Suprapubic skin (tissue), 4 donors: ENCODE data around the gene OR2T12. TPM values are rescaled to one million over a fixed set of nuclear protein-coding genes. Genes with fewer than 3 reads are reported as not detected.
"Not testable (repeated sequence)": the region's sequence is repeated elsewhere in the genome, so short reads cannot be mapped to it uniquely, and the experiment has no call there.

Source experiments
- DNase-seq, 2 donors: peaks; one replicate each; pipeline ENCODE4 v3.0.0-alpha.2; 2019; ENCODE audit warnings: low spot score in 2 of 2
- H3K27ac ChIP-seq: fragments of 200-600 bp; sonication (generic); one replicate; pipeline ENCODE4 v1.5.1; 2019
- H3K27me3 ChIP-seq: fragments of 200-600 bp; sonication (generic); one replicate; pipeline ENCODE4 v1.5.1; 2019
- H3K36me3 ChIP-seq: fragments of 200-600 bp; sonication (generic); one replicate; pipeline ENCODE4 v1.5.1; 2019
- H3K4me1 ChIP-seq: fragments of 200-600 bp; sonication (generic); one replicate; pipeline ENCODE4 v1.5.1; 2019
- H3K4me3 ChIP-seq: fragments of 200-600 bp; sonication (generic); one replicate; pipeline ENCODE4 v1.5.1; 2019; ENCODE audit warnings: mild to moderate bottlenecking
- H3K9me3 ChIP-seq: fragments of 200-600 bp; sonication (generic); one replicate; pipeline ENCODE4 v1.5.1; 2019
- EP300 ChIP-seq: sonication (generic); formaldehyde crosslinking; IDR thresholded peaks from one replicate; pipeline ENCODE4 v1.6.1; 2017; ENCODE audit warnings: antibody characterized with exemption
- POLR2A ChIP-seq, 2 donors: fragments of 450-650 bp; IDR thresholded peaks; one replicate each; pipeline ENCODE4 v1.6.1; 2017; ENCODE audit warnings: antibody characterized with exemption in 2 of 2, mild to moderate bottlenecking in 2 of 2, moderate library complexity in 2 of 2
- POLR2AphosphoS5 ChIP-seq, 3 donors: sonication (generic); formaldehyde crosslinking; IDR thresholded peaks; one replicate each; pipeline ENCODE4 v1.6.1; 2017; ENCODE audit warnings: antibody characterized with exemption in 3 of 3
- WGBS: methylation state at CpG from one replicate; pipeline ENCODE4 v1.1.5; 2018; 5-methylcytosine and 5-hydroxymethylcytosine counted together
- total RNA-seq, 4 donors: library from RNA; depleted of rRNA; stranded (reverse); fragments of >200 nt; gene quantifications; one replicate each; pipeline ENCODE4 v1.1.0, GENCODE V29; 2016
- TF ChIP-seq, protein P1 (sequence below), 2 donors: fragments of 200-600 bp in 1 of 2; fragments of 450-650 bp in 1 of 2; sonication (generic) in 1 of 2; IDR thresholded peaks; one replicate each; pipeline ENCODE4 v1.5.1; 2016 to 2019; ENCODE audit warnings: antibody characterized with exemption in 2 of 2, mild to moderate bottlenecking in 1 of 2, moderate library complexity in 1 of 2

OR2T12 gene, protein sequence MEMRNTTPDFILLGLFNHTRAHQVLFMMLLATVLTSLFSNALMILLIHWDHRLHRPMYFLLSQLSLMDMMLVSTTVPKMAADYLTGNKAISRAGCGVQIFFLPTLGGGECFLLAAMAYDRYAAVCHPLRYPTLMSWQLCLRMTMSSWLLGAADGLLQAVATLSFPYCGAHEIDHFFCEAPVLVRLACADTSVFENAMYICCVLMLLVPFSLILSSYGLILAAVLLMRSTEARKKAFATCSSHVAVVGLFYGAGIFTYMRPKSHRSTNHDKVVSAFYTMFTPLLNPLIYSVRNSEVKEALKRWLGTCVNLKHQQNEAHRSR
- not detected for total RNA-seq

DNA sequence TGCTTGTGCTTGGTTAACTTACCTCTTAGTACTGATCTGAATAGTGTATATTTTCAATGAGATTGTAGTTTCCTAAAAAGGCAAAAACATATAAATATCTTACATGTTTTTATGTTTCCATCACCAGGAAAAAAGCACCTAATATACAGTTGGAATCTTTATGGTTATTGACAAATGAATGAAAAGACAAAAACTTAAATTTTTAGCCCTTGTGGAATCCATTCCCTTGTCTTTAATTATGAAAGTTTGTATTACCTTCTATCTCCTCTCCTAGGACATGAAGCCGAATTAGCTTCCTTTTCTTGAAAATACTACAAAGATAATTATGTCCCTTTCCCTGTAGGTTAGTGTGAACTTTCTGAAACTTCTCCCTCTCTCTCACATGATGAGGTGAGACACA lies at the start of gene OR2T12:
Gene OR2T12 (minus strand): TSS at position 101 of the 400 bp plus-strand sequence. CDS start 7,846 bp downstream, outside the sequence.
- WGBS, result 88% methylated on average over 1 of the region's 1 CpG
- TF ChIP-seq, protein P1, sequence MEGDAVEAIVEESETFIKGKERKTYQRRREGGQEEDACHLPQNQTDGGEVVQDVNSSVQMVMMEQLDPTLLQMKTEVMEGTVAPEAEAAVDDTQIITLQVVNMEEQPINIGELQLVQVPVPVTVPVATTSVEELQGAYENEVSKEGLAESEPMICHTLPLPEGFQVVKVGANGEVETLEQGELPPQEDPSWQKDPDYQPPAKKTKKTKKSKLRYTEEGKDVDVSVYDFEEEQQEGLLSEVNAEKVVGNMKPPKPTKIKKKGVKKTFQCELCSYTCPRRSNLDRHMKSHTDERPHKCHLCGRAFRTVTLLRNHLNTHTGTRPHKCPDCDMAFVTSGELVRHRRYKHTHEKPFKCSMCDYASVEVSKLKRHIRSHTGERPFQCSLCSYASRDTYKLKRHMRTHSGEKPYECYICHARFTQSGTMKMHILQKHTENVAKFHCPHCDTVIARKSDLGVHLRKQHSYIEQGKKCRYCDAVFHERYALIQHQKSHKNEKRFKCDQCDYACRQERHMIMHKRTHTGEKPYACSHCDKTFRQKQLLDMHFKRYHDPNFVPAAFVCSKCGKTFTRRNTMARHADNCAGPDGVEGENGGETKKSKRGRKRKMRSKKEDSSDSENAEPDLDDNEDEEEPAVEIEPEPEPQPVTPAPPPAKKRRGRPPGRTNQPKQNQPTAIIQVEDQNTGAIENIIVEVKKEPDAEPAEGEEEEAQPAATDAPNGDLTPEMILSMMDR (IDR thresholded peaks at IDR 0.05), result no peak
- no peak for TF ChIP-seq EP300
- TF ChIP-seq POLR2AphosphoS5 (IDR thresholded peaks at IDR 0.05), result no peak
- no peak for TF ChIP-seq POLR2A (IDR thresholded peaks at IDR 0.05)
- no peak within 1 kb of the TSS for H3K4me3 ChIP-seq
- H3K36me3 ChIP-seq, result no peaks in the 10 kb centered on the region
- no peaks in the 10 kb centered on the region for H3K4me1 ChIP-seq
- DNase-seq, result no peak
- H3K27me3 ChIP-seq, result no peaks in the 10 kb centered on the region
- H3K27ac ChIP-seq, result no peak within 1 kb of the TSS
- peaks cover 6% of the 10 kb centered on the region for H3K9me3 ChIP-seq

DNA sequence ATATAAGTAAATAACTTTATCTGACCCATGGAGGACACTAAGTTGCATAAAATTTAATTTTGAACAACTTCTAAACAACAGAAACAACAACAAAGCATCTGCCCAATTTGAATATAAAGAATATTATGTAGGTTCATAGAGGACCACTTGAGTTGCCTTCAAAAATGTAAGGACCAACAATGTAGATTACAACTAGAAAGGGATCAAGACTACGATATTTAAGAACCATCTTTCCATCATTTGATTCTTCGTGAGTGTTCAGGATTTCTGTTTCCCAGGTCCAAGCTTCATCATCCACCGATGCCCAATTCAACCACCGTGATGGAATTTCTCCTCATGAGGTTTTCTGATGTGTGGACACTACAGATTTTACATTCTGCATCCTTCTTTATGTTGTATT lies 45.3 kb upstream of the OR2T12 start, which contains the start of gene OR14C36:
Gene OR14C36 (plus strand): TSS at position 301 of the 400 bp plus-strand sequence. CDS start 0 bp downstream, at position 301.
- Histone ChIP-seq H3K4me1 (no peaks in the 10 kb centered on the region), H3K27me3 (no peaks in the 10 kb centered on the region), H3K9me3 (no peaks in the 10 kb centered on the region), H3K27ac (no peak within 1 kb of the TSS), H3K36me3 (no peaks in the 10 kb centered on the region), H3K4me3 (no peak within 1 kb of the TSS)
- TF ChIP-seq POLR2AphosphoS5 (IDR thresholded peaks at IDR 0.05) (no peak), POLR2A (IDR thresholded peaks at IDR 0.05) (no peak), EP300 (no peak)
- TF ChIP-seq, protein P1 (IDR thresholded peaks at IDR 0.05), result no peak
- 69% methylated on average over 4 of the region's 4 CpGs for WGBS
- DNase-seq, result no peak

DNA sequence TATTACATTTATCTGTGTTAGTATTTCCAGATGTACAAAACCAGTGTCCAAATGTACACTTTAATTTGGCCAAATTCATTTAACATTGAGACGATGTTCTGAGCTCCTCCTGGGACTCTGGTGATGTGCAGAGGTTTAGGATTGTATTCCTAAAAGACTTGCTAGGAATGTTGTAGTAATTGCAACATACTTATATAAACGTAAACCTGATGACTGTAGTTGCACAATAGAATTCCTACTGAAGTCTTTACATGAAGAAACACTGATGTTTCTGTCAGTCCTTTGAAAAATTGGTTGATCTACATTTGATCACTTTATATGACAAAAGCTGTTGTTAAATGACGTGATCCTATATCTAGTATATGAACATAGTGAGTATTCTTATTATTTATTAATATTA lies 40.2 kb upstream of the OR2T12 start:
- no peaks in the 10 kb centered on the region for H3K36me3 ChIP-seq
- H3K9me3 ChIP-seq, result no peaks in the 10 kb centered on the region
- H3K4me1 ChIP-seq, result no peaks in the 10 kb centered on the region
- 49% methylated on average over 3 of the region's 3 CpGs for WGBS
- H3K4me3 ChIP-seq, result no peak overlapping the region
- no peaks in the 10 kb centered on the region for H3K27me3 ChIP-seq
- TF ChIP-seq POLR2A (IDR thresholded peaks at IDR 0.05) (no peak), EP300 (no peak), POLR2AphosphoS5 (IDR thresholded peaks at IDR 0.05) (no peak)
- TF ChIP-seq, protein P1 (IDR thresholded peaks at IDR 0.05), result no peak
- no peak overlapping the region for H3K27ac ChIP-seq
- no peak for DNase-seq

DNA sequence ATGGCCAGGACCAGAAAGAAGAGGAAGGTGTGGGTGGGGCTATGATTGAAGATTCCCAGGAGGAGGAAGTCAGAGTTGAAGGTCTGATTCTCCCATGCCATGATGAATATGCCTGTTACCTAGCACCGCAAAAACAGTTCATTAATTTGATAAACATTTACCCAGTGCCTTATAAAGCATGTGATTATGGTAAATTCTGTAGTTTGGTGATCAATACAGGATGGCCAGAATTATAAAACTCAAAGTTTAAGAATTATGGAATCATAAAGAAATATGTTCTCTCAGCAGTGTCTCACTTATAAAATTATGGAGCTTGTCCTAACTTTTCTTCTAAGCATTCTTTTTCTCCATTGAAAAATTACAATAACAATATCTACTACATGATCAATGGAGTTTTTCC lies 21.2 kb upstream of the OR2T12 start, which contains the start of gene OR2M7:
Gene OR2M7 (minus strand): TSS at position 101 of the 400 bp plus-strand sequence. CDS start 0 bp downstream, at position 101.
- WGBS, result 86% methylated on average over 1 of the region's 1 CpG
- no peak within 1 kb of the TSS for H3K27ac ChIP-seq
- TF ChIP-seq EP300 (no peak), POLR2AphosphoS5 (IDR thresholded peaks at IDR 0.05) (no peak), POLR2A (IDR thresholded peaks at IDR 0.05) (no peak)
- TF ChIP-seq, protein P1 (IDR thresholded peaks at IDR 0.05), result no peak
- no peaks in the 10 kb centered on the region for H3K36me3 ChIP-seq
- no peaks in the 10 kb centered on the region for H3K27me3 ChIP-seq
- no peak for DNase-seq
- H3K4me1 ChIP-seq, result no peaks in the 10 kb centered on the region
- no peak within 1 kb of the TSS for H3K4me3 ChIP-seq
- no peaks in the 10 kb centered on the region for H3K9me3 ChIP-seq

DNA sequence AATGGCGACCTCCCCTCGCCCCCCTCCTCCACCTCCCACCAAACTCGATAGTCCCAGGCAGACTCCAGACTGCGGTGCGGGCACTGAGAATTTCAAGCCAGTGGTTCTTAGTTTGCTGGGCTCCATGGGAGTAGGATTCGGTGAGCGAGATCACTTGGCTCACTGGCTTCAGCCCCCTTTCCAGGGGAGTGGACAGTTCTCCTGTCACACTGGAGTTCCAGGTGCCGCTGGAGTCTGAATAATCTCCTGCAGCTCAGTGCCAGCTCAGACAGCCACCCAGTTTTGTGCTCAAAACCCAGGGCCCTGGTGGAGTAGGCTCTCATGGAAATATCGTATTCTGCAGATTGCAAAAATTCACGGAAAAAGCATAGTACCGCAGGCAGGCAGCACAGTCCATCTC lies 13.6 kb upstream of the OR2T12 start:
- Histone ChIP-seq H3K9me3 (no peaks in the 10 kb centered on the region), H3K36me3 (no peaks in the 10 kb centered on the region), H3K27me3 (no peaks in the 10 kb centered on the region), H3K27ac (no peak overlapping the region), H3K4me1 (no peaks in the 10 kb centered on the region), H3K4me3 (no peak overlapping the region)
- TF ChIP-seq POLR2AphosphoS5 (IDR thresholded peaks at IDR 0.05) (no peak), EP300 (no peak), POLR2A (IDR thresholded peaks at IDR 0.05) (no peak)
- TF ChIP-seq, protein P1 (IDR thresholded peaks at IDR 0.05), result no peak
- 86% methylated on average over 6 of the region's 11 CpGs for WGBS
- no peak for DNase-seq

DNA sequence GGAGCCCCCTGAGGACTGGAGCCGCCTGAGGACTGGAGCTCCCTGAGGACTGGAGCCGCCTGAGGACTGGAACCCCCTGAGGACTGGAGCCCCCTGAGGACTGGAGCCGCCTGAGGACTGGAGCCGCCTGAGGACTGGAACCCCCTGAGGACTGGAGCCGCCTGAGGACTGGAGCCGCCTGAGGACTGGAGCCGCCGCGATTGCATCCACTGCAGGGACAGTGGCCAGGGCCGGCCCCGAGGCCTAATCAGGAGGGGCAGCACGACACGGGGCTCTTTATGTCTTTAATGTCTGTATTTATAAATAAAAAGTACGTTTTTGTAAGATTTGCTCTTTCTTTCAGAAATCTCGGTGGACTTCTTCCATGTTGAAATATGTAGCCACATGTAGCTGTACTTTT lies 3.5 kb upstream of the OR2T12 start:
- not testable (repeated sequence) for H3K27me3 ChIP-seq, DNase-seq
- WGBS, result 74% methylated on average over 11 of the region's 15 CpGs

More for the DNA sequence above, 3.5 kb upstream of the OR2T12 start:
- H3K4me1 ChIP-seq, H3K36me3 ChIP-seq, H3K4me3 ChIP-seq, H3K27ac ChIP-seq, H3K9me3 ChIP-seq: not testable (repeated sequence)
